T1000 (cell line): ENCODE data around the gene SLC25A52.
"Not testable (repeated sequence)": the region's sequence is repeated elsewhere in the genome, so short reads cannot be mapped to it uniquely, and the experiment has no call there.

ENCODE experiments used
- DNase-seq: peaks from one replicate; lab custom pipeline; 2025; ENCODE audit warnings: mixed read lengths; lab: John Stamatoyannopoulos, UW

Gene SLC25A52

GRCh38 chr18:31760695-31761094, at the start of gene SLC25A52:
TSS of gene SLC25A52 (minus strand) at chr18:31760880. CDS start at chr18:31760661, 219 bp downstream.
- no peak for DNase-seq

GRCh38 chr18:31809049-31809448, 48.4 kb upstream of the SLC25A52 start:
- not testable (repeated sequence) for DNase-seq

GRCh38 chr18:31801078-31801477, 40.4 kb upstream of the SLC25A52 start:
- no peak for DNase-seq

- DNase-seq: not testable (repeated sequence)
Observed at GRCh38 chr18:31799257-31799656, 38.6 kb upstream of the SLC25A52 start.

GRCh38 chr18:31798399-31798798, 37.7 kb upstream of the SLC25A52 start:
- DNase-seq: no peak

GRCh38 chr18:31795747-31796146, 35.1 kb upstream of the SLC25A52 start:
- no peak for DNase-seq

- no peak for DNase-seq
Observed at GRCh38 chr18:31793531-31793930, 32.9 kb upstream of the SLC25A52 start.

- no peak for DNase-seq
Observed at GRCh38 chr18:31792580-31792911, 31.9 kb upstream of the SLC25A52 start.

- no peak for DNase-seq
Observed at GRCh38 chr18:31791817-31792579, 31.3 kb upstream of the SLC25A52 start.

GRCh38 chr18:31789409-31789808, 28.7 kb upstream of the SLC25A52 start:
- no peak for DNase-seq

- DNase-seq: no peak
Observed at GRCh38 chr18:31783059-31783458, 22.4 kb upstream of the SLC25A52 start.

GRCh38 chr18:31778391-31778950, 17.8 kb upstream of the SLC25A52 start:
- no peak for DNase-seq

GRCh38 chr18:31776093-31776492, 15.4 kb upstream of the SLC25A52 start:
- no peak for DNase-seq

GRCh38 chr18:31774962-31775361, 14.3 kb upstream of the SLC25A52 start:
- no peak for DNase-seq

GRCh38 chr18:31774477-31774785, 13.8 kb upstream of the SLC25A52 start:
- no peak for DNase-seq

- DNase-seq: no peak
Observed at GRCh38 chr18:31773774-31774476, 13.2 kb upstream of the SLC25A52 start.

- no peak for DNase-seq
Observed at GRCh38 chr18:31772699-31773098, 12.0 kb upstream of the SLC25A52 start.

- DNase-seq: no peak
Observed at GRCh38 chr18:31750273-31750672, 10.4 kb downstream of the SLC25A52 start.

GRCh38 chr18:31746396-31746795, 14.3 kb downstream of the SLC25A52 start:
- no peak for DNase-seq

GRCh38 chr18:31744321-31745067, 16.2 kb downstream of the SLC25A52 start:
- DNase-seq: no peak

GRCh38 chr18:31743600-31743999, 17.1 kb downstream of the SLC25A52 start:
- DNase-seq: not testable (repeated sequence)

GRCh38 chr18:31741097-31741735, 19.5 kb downstream of the SLC25A52 start:
- DNase-seq: no peak
